Stimulated activated CD8-positive, alpha-beta memory T cell treated with anti-CD3 and anti-CD28 coated beads, Interleukin-15, amount 100 ng/mL, for 4 hours (primary cell): ENCODE data around the gene PROSER3.

ENCODE experiments used
- DNase-seq, 2 donors: peaks; one replicate each; pipeline ENCODE4 v3.0.0-alpha.2; 2020; ENCODE audit warnings: low read depth in 2 of 2

PROSER3 gene

GRCh38 chr19:35775298-35776101 is 17.5 kb downstream of the PROSER3 start, which contains the start of gene ARHGAP33:
ARHGAP33 (plus strand) TSS chr19:35775564; CDS start chr19:35775659, 95 bp downstream.
- peak; percentile 93 to 97 for DNase-seq

GRCh38 chr19:35776102-35776788 is 18.3 kb downstream of the PROSER3 start:
- no peak for DNase-seq

GRCh38 chr19:35777086-35777841 is 19.3 kb downstream of the PROSER3 start:
- DNase-seq, result no peak

GRCh38 chr19:35777961-35778360 is 20.0 kb downstream of the PROSER3 start:
- DNase-seq, result no peak

- DNase-seq, result no peak
Observed at GRCh38 chr19:35779033-35779432, 21.1 kb downstream of the PROSER3 start.

GRCh38 chr19:35780058-35780457 is 22.1 kb downstream of the PROSER3 start:
- no peak for DNase-seq

- no peak for DNase-seq
Observed at GRCh38 chr19:35780717-35781116, 22.7 kb downstream of the PROSER3 start.

- DNase-seq, result no peak
Observed at GRCh38 chr19:35781650-35782049, 23.7 kb downstream of the PROSER3 start.

- no peak for DNase-seq
Observed at GRCh38 chr19:35782589-35782988, 24.6 kb downstream of the PROSER3 start.

GRCh38 chr19:35783469-35784434 is 25.8 kb downstream of the PROSER3 start:
- no peak for DNase-seq

GRCh38 chr19:35784503-35785338 is 26.7 kb downstream of the PROSER3 start:
- no peak for DNase-seq

- DNase-seq, result no peak
Observed at GRCh38 chr19:35785339-35785627, 27.3 kb downstream of the PROSER3 start.

GRCh38 chr19:35786299-35787160 is 28.6 kb downstream of the PROSER3 start:
- no peak for DNase-seq

GRCh38 chr19:35787227-35787799 is 29.3 kb downstream of the PROSER3 start:
- no peak for DNase-seq

- DNase-seq, result no peak
Observed at GRCh38 chr19:35788205-35788960, 30.4 kb downstream of the PROSER3 start.

GRCh38 chr19:35789195-35789977 is 31.4 kb downstream of the PROSER3 start:
- DNase-seq, result no peak
